H1 (cell line): ENCODE data around the gene PDS5A. TPM values are rescaled to one million over a fixed set of nuclear protein-coding genes. Genes with fewer than 3 reads are reported as not detected.
A peak's percentile ranks its signal among the peaks of the same experiment; 100 is the strongest.

Experiments
- CTCF ChIA-PET: fragments of 300-600 bp; sonication (Branson Sonifier 250); formaldehyde crosslinking; loops from one replicate; lab custom pipeline; 2021; ENCODE audit not compliant: partially characterized antibody; lab: Charles Lee
- POLR2A ChIA-PET: fragments of 300-600 bp; sonication (Branson Sonifier 250); formaldehyde crosslinking; loops from one replicate; lab custom pipeline; 2021; ENCODE audit warnings: inconsistent platforms; ENCODE audit not compliant: partially characterized antibody; lab: Charles Lee
- DNase-seq, 2 experiments: peaks; one replicate each; pipeline versions ENCODE4 v3.0.0 to v3.0.0-alpha.2; 2010 to 2022; ENCODE audit warnings: low spot score in 2 of 2, low read depth in 1 of 2, mixed read lengths in 1 of 2
- FAIRE-seq: peaks from 2 replicates; lab custom pipeline; 2011; peaks lifted over from hg19 to GRCh38; lab: Jason Lieb, UNC
- H2AFZ ChIP-seq: 2 replicates; pipeline ENCODE4 v1.8.1; 2012; ENCODE audit warnings: low read length, inconsistent platforms
- H2AK5ac ChIP-seq: 2 replicates; pipeline ENCODE4 v1.6.1; 2013; ENCODE audit warnings: low read depth, low read length
- H2BK120ac ChIP-seq: replicated peaks from 2 replicates; pipeline ENCODE3; 2013; ENCODE audit warnings: low read depth, low read length, inconsistent platforms
- H2BK12ac ChIP-seq: 2 replicates; pipeline ENCODE4 v1.6.1; 2013; ENCODE audit warnings: low read depth, low read length
- H2BK15ac ChIP-seq: 2 replicates; pipeline ENCODE4 v1.6.1; 2013; ENCODE audit warnings: low read length
- H2BK20ac ChIP-seq: 2 replicates; pipeline ENCODE4 v1.6.1; 2013; ENCODE audit warnings: low read length
- H2BK5ac ChIP-seq: 2 replicates; pipeline ENCODE4 v1.6.1; 2013; ENCODE audit warnings: low read depth, low read length
- H3K14ac ChIP-seq: 2 replicates; pipeline ENCODE4 v1.6.1; 2013; ENCODE audit warnings: inconsistent platforms; ENCODE audit not compliant: insufficient read length
- H3K18ac ChIP-seq: 2 replicates; pipeline ENCODE4 v1.6.1; 2013; ENCODE audit warnings: low read length; ENCODE audit errors: extremely low read depth
- H3K23ac ChIP-seq: 2 replicates; pipeline ENCODE4 v1.6.1; 2013; ENCODE audit warnings: inconsistent platforms; ENCODE audit not compliant: insufficient read length
- H3K23me2 ChIP-seq: 2 replicates; pipeline ENCODE4 v1.6.1; 2013; ENCODE audit warnings: low read depth, low read length
- H3K27ac ChIP-seq: 2 replicates; pipeline ENCODE4 v1.6.1; 2011; ENCODE audit warnings: low read depth, low read length, inconsistent platforms
- H3K27me3 ChIP-seq, 4 experiments: replicated peaks in 1 of 4; 1 replicate in 1 of 4; 2 replicates in 3 of 4; pipeline versions ENCODE4 v1.6.1 to v1.8.1; 2011 to 2013; ENCODE audit warnings: low read length in 3 of 4, mild to moderate bottlenecking in 3 of 4, inconsistent platforms in 2 of 4, mixed read lengths in 2 of 4, moderate library complexity in 1 of 4; ENCODE audit not compliant: control insufficient read depth in 3 of 4, insufficient read depth in 3 of 4; ENCODE audit errors: extremely low read depth in 1 of 4
- H3K36me3 ChIP-seq, 4 experiments: 2 replicates each; pipeline versions ENCODE4 v1.6.1 to v1.8.1; 2011 to 2013; ENCODE audit warnings: mild to moderate bottlenecking in 4 of 4, low read length in 3 of 4, moderate library complexity in 2 of 4, control low read depth in 1 of 4, inconsistent platforms in 1 of 4; ENCODE audit not compliant: insufficient read depth in 4 of 4, control insufficient read depth in 2 of 4
- H3K4ac ChIP-seq: replicated peaks from 2 replicates; pipeline ENCODE3; 2013; ENCODE audit warnings: low read length, low read depth, mixed read lengths, inconsistent platforms; ENCODE audit not compliant: insufficient read length
- H3K4me1 ChIP-seq, 4 experiments: replicated peaks in 1 of 4; 1 replicate in 1 of 4; 2 replicates in 3 of 4; pipeline versions ENCODE4 v1.6.1 to v1.8.1; 2011 to 2013; ENCODE audit warnings: low read length in 3 of 4, inconsistent platforms in 2 of 4, mixed read lengths in 1 of 4; ENCODE audit not compliant: insufficient read depth in 4 of 4, control insufficient read depth in 3 of 4
- H3K4me2 ChIP-seq, 2 experiments: 2 replicates each; pipeline versions ENCODE4 v1.6.1 to v1.8.1; 2011 to 2013; ENCODE audit warnings: low read depth in 2 of 2, low read length in 2 of 2, control low read depth in 1 of 2, inconsistent platforms in 1 of 2, mild to moderate bottlenecking in 1 of 2; ENCODE audit not compliant: insufficient read depth in 1 of 2
- H3K4me3 ChIP-seq, 4 experiments: fragments of 200-600, 300-600 bp in 1 of 4; sonication (generic), shearing (Covaris generic), sonication (Bioruptor Twin) in 1 of 4; 2 replicates each; pipeline versions ENCODE4 v1.5.1 to v1.8.1; 2011 to 2016; ENCODE audit warnings: low read length in 4 of 4, low read depth in 3 of 4, control low read depth in 2 of 4, inconsistent platforms in 2 of 4, mild to moderate bottlenecking in 2 of 4, mixed read lengths in 1 of 4, moderate library complexity in 1 of 4; ENCODE audit not compliant: insufficient read depth in 2 of 4; ENCODE audit errors: extremely low read depth in 1 of 4
- H3K56ac ChIP-seq: replicated peaks from 2 replicates; pipeline ENCODE3; 2013; ENCODE audit warnings: low read depth, mild to moderate bottlenecking, mixed read lengths, low read length, inconsistent platforms; ENCODE audit not compliant: insufficient read length
- H3K79me1 ChIP-seq: 2 replicates; pipeline ENCODE4 v1.6.1; 2013; ENCODE audit warnings: low read depth, low read length, control low read depth
- H3K79me2 ChIP-seq, 2 experiments: 2 replicates each; pipeline versions ENCODE4 v1.6.1 to v1.8.1; 2012 to 2013; ENCODE audit warnings: low read length in 2 of 2, mild to moderate bottlenecking in 2 of 2, inconsistent platforms in 1 of 2; ENCODE audit not compliant: insufficient read depth in 2 of 2, control insufficient read depth in 1 of 2
- H3K9ac ChIP-seq, 4 experiments: replicated peaks in 1 of 4; 1 replicate in 1 of 4; 2 replicates in 3 of 4; pipeline versions ENCODE4 v1.6.1 to v1.8.1; 2011 to 2013; ENCODE audit warnings: low read depth in 3 of 4, low read length in 3 of 4, control low read depth in 2 of 4, mild to moderate bottlenecking in 2 of 4, moderate library complexity in 2 of 4, inconsistent platforms in 1 of 4; ENCODE audit errors: extremely low read depth in 1 of 4
- H3K9me3 ChIP-seq, 2 experiments: 2 replicates each; pipeline versions ENCODE4 v1.6.1 to v1.8.1; 2012 to 2013; ENCODE audit warnings: mild to moderate bottlenecking in 2 of 2, moderate library complexity in 2 of 2, control low read depth in 1 of 2, inconsistent platforms in 1 of 2, low read depth in 1 of 2, low read length in 1 of 2, mixed read lengths in 1 of 2; ENCODE audit not compliant: insufficient read depth in 2 of 2
- H4K20me1 ChIP-seq, 2 experiments: replicated peaks in 1 of 2; 2 replicates each; pipeline versions ENCODE3 to v1.8.1; 2011 to 2013; ENCODE audit warnings: inconsistent platforms in 2 of 2, low read length in 2 of 2, mild to moderate bottlenecking in 1 of 2; ENCODE audit not compliant: insufficient read depth in 2 of 2, control insufficient read depth in 1 of 2
- H4K5ac ChIP-seq: 2 replicates; pipeline ENCODE4 v1.6.1; 2013; ENCODE audit warnings: low read length, low read depth, mixed read lengths, inconsistent platforms; ENCODE audit not compliant: insufficient read length
- H4K8ac ChIP-seq: 2 replicates; pipeline ENCODE4 v1.8.0; 2013; ENCODE audit warnings: mild to moderate bottlenecking, moderate library complexity, low read length, inconsistent platforms; ENCODE audit not compliant: insufficient read depth; ENCODE audit errors: extremely low read depth
- H4K91ac ChIP-seq: replicated peaks from 2 replicates; pipeline ENCODE3; 2013; ENCODE audit warnings: low read length, mixed read lengths, inconsistent platforms; ENCODE audit not compliant: insufficient read length
- HDAC2 ChIP-seq, 2 experiments: fragments of 300-600 bp in 1 of 2; sonication (generic) in 1 of 2; IDR thresholded peaks; 2 replicates each; pipeline ENCODE4 v1.6.1; 2011 to 2012; ENCODE audit warnings: low read depth in 2 of 2, low read length in 2 of 2, mild to moderate bottlenecking in 2 of 2, moderate library complexity in 2 of 2, borderline replicate concordance in 1 of 2, inconsistent platforms in 1 of 2
- SP1 ChIP-seq: IDR thresholded peaks from 2 replicates; pipeline ENCODE4 v1.6.1; 2011; ENCODE audit warnings: low read depth, low read length
- WGBS, 2 experiments: shearing (Covaris generic) in 1 of 2; methylation state at CpG; one replicate each; pipeline versions ENCODE4 v1.1.6 to v1.1.7; 2013 to 2015; ENCODE audit warnings: low lambda C conversion rate in 2 of 2, mixed read lengths in 2 of 2, inconsistent platforms in 1 of 2, low coverage in 1 of 2, missing lambda C conversion rate in 1 of 2; ENCODE audit not compliant: insufficient replicate concordance in 2 of 2, insufficient coverage in 1 of 2, insufficient read length in 1 of 2; ENCODE audit errors: extremely low coverage in 1 of 2, missing lambda C conversion rate in 1 of 2; 5-methylcytosine and 5-hydroxymethylcytosine counted together
- polyA plus RNA-seq, 7 experiments: library from polyadenylated mRNA; depleted of rRNA in 3 of 7; stranded (reverse) in 5 of 7; unstranded in 2 of 7; fragments of >200 nt in 5 of 7; fragments of 200-250 nt in 2 of 7; gene quantifications; 1 replicate in 5 of 7; 2 replicates in 1 of 7; 4 replicates in 1 of 7; pipeline versions ENCODE4 v1.2.1 to v1.2.3, GENCODE V29; 2011 to 2013; ENCODE audit warnings: missing spikeins in 2 of 7, mixed read lengths in 2 of 7
- total RNA-seq: library from RNA; stranded (reverse); fragmentation: NEBNext Ultra II Directional; extraction: Animal tissue kit (Norgen Biotek cat#: 25700); gene quantifications from 2 replicates; pipeline ENCODE4 v1.2.1, GENCODE V29; 2021

The PDS5A gene
- total and polyA plus RNA-seq, 2 of the 8 experiments (the other 6 are each of a cell fraction or from before 2014, with no cell fraction given), result 15.5 to 76.6 TPM

DNA sequence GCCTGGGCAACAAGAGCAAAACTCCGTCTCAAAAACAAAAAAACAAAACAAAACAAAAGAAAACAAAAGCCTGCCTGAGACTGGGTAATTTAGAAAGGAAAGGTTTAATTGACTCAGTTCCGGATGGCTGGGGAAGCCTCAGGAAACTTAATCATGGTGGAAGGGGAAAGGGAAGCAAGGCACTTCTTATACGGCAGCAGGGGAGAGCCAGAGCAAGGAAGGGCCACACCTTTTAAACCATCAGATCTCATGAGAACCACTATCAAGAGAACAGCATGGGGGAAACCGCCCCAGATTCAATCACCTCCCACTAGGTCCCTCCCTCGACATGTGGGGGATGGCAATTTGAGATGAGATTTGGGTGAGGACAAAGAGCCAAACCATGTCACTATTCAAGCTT is 157.5 kb downstream of the PDS5A start:
- H2AK5ac ChIP-seq, result no peak overlapping the region
- no peak overlapping the region for H3K9ac ChIP-seq
- H3K36me3 ChIP-seq, result peaks cover 0 to 6% (median 0%) of the 10 kb centered on the region in 4 experiments; a peak in 3 of 8 replicates
- H4K91ac ChIP-seq, result no peak overlapping the region
- no peak overlapping the region for H3K4ac ChIP-seq
- H4K5ac ChIP-seq, result no peak overlapping the region
- 0 out of 4 replicates have a peak overlapping the region, but pooled peaks of 1 of the 2 experiments have one; percentile 9 for H3K4me2 ChIP-seq
- ChIA-PET CTCF (no interaction called here), POLR2A (interaction anchor here (0.7 to 2.1 kb wide), 2 partner anchors 26 to 122 kb away, joined by 3 to 7 read pairs; partner anchors contain the start of gene UBE2K)
- no peak overlapping the region for H2BK5ac ChIP-seq
- H2AFZ ChIP-seq, result no peak overlapping the region
- H3K14ac ChIP-seq, result no peak overlapping the region
- no peaks in the 10 kb centered on the region for H4K20me1 ChIP-seq
- H3K4me1 ChIP-seq, result no peaks in the 10 kb centered on the region; a peak in 1 of 7 replicates
- H3K56ac ChIP-seq, result no peak overlapping the region
- H3K9me3 ChIP-seq, result no peaks in the 10 kb centered on the region
- H2BK120ac ChIP-seq, result no peak overlapping the region
- TF ChIP-seq SP1 (peak; percentile 18; the same call in 1 of the 2 replicates), HDAC2 (IDR thresholded peaks at IDR 0.05; ENCODE audit: borderline replicate concordance in 1 of 2, low read depth in 2 of 2, low read length in 2 of 2) (no peak)
- no peaks in the 10 kb centered on the region for H3K27me3 ChIP-seq
- H3K79me2 ChIP-seq, result no peaks in the 10 kb centered on the region
- no peak overlapping the region for H2BK12ac ChIP-seq
- H3K4me3 ChIP-seq, result no peak overlapping the region
- no peak overlapping the region for H3K27ac ChIP-seq
- H3K18ac ChIP-seq, result no peak overlapping the region
- DNase-seq (no peak), FAIRE-seq (no peak)
- 65% methylated on average over 5 of the region's 5 CpGs; no CpG with 5 or more reads in 1 of the 2 experiments for WGBS, 2 experiments
- no peak overlapping the region for H2BK20ac ChIP-seq
- no peak overlapping the region for H2BK15ac ChIP-seq
- no peak overlapping the region for H3K23ac ChIP-seq
- no peaks in the 10 kb centered on the region for H3K79me1 ChIP-seq
- no peak overlapping the region for H4K8ac ChIP-seq
- no peaks in the 10 kb centered on the region for H3K23me2 ChIP-seq
